ENCODE results near the gene UGT1A5. TPM values are rescaled to one million over a fixed set of nuclear protein-coding genes. Genes with fewer than 3 reads are reported as not detected.

The UGT1A5 gene
- total and polyA plus RNA-seq, 2 of the 4 experiments (the other 2 are of a cell fraction) = not detected

DNA sequence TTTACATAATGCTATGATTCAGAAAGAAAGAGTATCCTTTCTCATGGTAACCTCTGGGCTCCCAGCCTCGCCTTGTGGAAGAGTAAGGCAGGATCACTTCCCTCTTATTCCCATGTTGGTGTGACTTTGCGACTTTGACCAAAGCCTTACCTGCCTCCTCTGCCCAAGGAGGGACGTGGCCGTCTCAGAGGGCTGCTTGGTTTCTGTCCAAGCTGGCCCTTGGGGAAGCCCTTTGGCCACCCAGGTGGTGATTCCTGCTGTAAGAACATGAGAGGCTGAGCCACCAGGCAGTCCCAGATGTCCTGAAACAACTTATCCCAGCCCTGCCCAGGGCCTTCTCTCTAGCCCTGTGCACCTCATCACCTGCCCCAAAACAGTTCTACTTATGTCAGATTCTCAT, 14.0 kb upstream of the UGT1A5 start:
- H4K91ac ChIP-seq (ENCODE audit: insufficient read depth, low read depth, low read length) = peak overlapping the region; percentile 20; the same call in 1 of the 2 replicates
- H2AFZ ChIP-seq (replicated peaks; ENCODE audit: low read length, poor library complexity) = no peak overlapping the region
- H3K4me1 ChIP-seq (ENCODE audit: control insufficient read depth, insufficient read depth, low read length) = peaks cover 4% of the 10 kb centered on the region
- H3K18ac ChIP-seq (ENCODE audit: low read depth, low read length) = peak overlapping the region; percentile 78
- no peak overlapping the region for H3K23ac ChIP-seq (ENCODE audit: low read depth, low read length)
- no peak for TF ChIP-seq MAFK (IDR thresholded peaks at IDR 0.05; ENCODE audit: low read depth, low read length)
- no peak for TF ChIP-seq NFE2L2 (IDR thresholded peaks at IDR 0.05; ENCODE audit: low read depth, low read length)
- no peak for TF ChIP-seq RCOR1 (IDR thresholded peaks at IDR 0.05; ENCODE audit: insufficient replicate concordance, low read length)
- TF ChIP-seq CTCF (conservative IDR thresholded peaks at IDR 0.05; ENCODE audit: low read depth, low read length) = no peak
- TF ChIP-seq RAD21 (IDR thresholded peaks at IDR 0.05; ENCODE audit: low read length) = no peak
- no peak for TF ChIP-seq BHLHE40 (IDR thresholded peaks at IDR 0.05; ENCODE audit: low read depth, low read length)
- TF ChIP-seq POLR2A (IDR thresholded peaks at IDR 0.05; ENCODE audit: low read depth, low read length) = no peak
- TF ChIP-seq MAZ (IDR thresholded peaks at IDR 0.05; ENCODE audit: borderline replicate concordance, low read depth, low read length) = no peak
- no peak for TF ChIP-seq ELK1 (IDR thresholded peaks at IDR 0.05; ENCODE audit: borderline replicate concordance, low read depth, low read length)
- no peak for TF ChIP-seq MXI1 (IDR thresholded peaks at IDR 0.05; ENCODE audit: borderline replicate concordance, low read depth, low read length)
- no peak for TF ChIP-seq CEBPB (IDR thresholded peaks at IDR 0.05; ENCODE audit: low read depth, low read length)
- TF ChIP-seq FOS (IDR thresholded peaks at IDR 0.05; ENCODE audit: low read depth, low read length) = no peak
- TF ChIP-seq CHD1 (IDR thresholded peaks at IDR 0.05; ENCODE audit: low read depth, low read length) = no peak
- no peak for TF ChIP-seq SMC3 (IDR thresholded peaks at IDR 0.05; ENCODE audit: low read depth, low read length)
- TF ChIP-seq USF2 (IDR thresholded peaks at IDR 0.05; ENCODE audit: low read depth, low read length) = no peak
- no peak for TF ChIP-seq RFX5 (IDR thresholded peaks at IDR 0.05; ENCODE audit: low read depth, low read length)
- no peak overlapping the region for H3K4me3 ChIP-seq (ENCODE audit: insufficient read depth, low read depth, low read length)
- no CpG with 5 or more reads among the region's 4 CpGs for WGBS, 2 experiments (ENCODE audit: extremely low coverage in 2 of 2, insufficient read length in 1 of 2)
- H2BK5ac ChIP-seq (ENCODE audit: low read depth, low read length, poor library complexity, severe bottlenecking) = no peak overlapping the region
- no peak overlapping the region for H3K9ac ChIP-seq (ENCODE audit: low read depth, low read length)
- H3K27me3 ChIP-seq (ENCODE audit: control insufficient read depth, insufficient read depth, low read length) = no peaks in the 10 kb centered on the region
- no peaks in the 10 kb centered on the region for H3K9me1 ChIP-seq (ENCODE audit: insufficient read depth, low read length)
- no peaks in the 10 kb centered on the region for H3K79me1 ChIP-seq (ENCODE audit: low read depth in 1 of 2, low read length in 2 of 2)
- no peak overlapping the region for H3K56ac ChIP-seq (ENCODE audit: extremely low read depth, insufficient read depth, low read length)
- H3K36me3 ChIP-seq (ENCODE audit: control insufficient read depth, insufficient read depth, low read length) = no peaks in the 10 kb centered on the region
- intact Hi-C loops (cut with micrococcal nuclease) (no loop called here), in situ Hi-C loops (cut with MboI; ENCODE audit: low sequenced_read_pairs) (no loop called here), dilution Hi-C loops (cut with HindIII; ENCODE audit: low sequenced_read_pairs, unreplicated experiment) (no loop called here)
- no peak overlapping the region for H3K14ac ChIP-seq (replicated peaks; ENCODE audit: low read depth, low read length)
- H2BK120ac ChIP-seq (ENCODE audit: low read depth, low read length) = no peak overlapping the region
- no peak overlapping the region for H2AK5ac ChIP-seq (ENCODE audit: low read depth, low read length)
- ATAC-seq (ENCODE audit: low read depth) = no peak
- POLR2A ChIA-PET (ENCODE audit: unreplicated experiment) = no interaction called here
- H2AK9ac ChIP-seq (replicated peaks; ENCODE audit: low read depth, low read length, poor library complexity) = no peak overlapping the region
- H4K5ac ChIP-seq (ENCODE audit: low read depth, low read length) = peak overlapping the region; percentile 48; the same call in 1 of the 2 replicates
- H4K20me1 ChIP-seq (ENCODE audit: insufficient read depth, low read length) = no peaks in the 10 kb centered on the region
- no TSS peak for BruUV-seq (replicated peaks)
- no peak overlapping the region for H3K4me2 ChIP-seq (ENCODE audit: low read depth, low read length)
- no peak overlapping the region for H2BK15ac ChIP-seq (ENCODE audit: low read depth, low read length)
- no peaks in the 10 kb centered on the region for H3K9me3 ChIP-seq (ENCODE audit: control insufficient read depth, insufficient read depth, low read length)
- DNase-seq = no peak
- no peak overlapping the region for H3K4ac ChIP-seq (ENCODE audit: low read depth, low read length)
- no peak overlapping the region for H4K8ac ChIP-seq (ENCODE audit: low read depth in 2 of 2, low read length in 2 of 2)
- H2BK20ac ChIP-seq (ENCODE audit: low read depth, low read length) = no peak overlapping the region
- H3K27ac ChIP-seq (ENCODE audit: insufficient read depth, low read length) = no peak overlapping the region
- CTCF ChIA-PET = no interaction called here
